Central memory CD8-positive, alpha-beta T cell (primary cell): ENCODE measurements around the gene FOSB.
A peak's percentile ranks its signal among the peaks of the same experiment; 100 is the strongest.

Experiments used
- ATAC-seq: fragments of 150-1000 bp; cut with Tn5 transposase; replicated peaks from 2 replicates; pipeline ENCODE4 v1.10.0; 2022; ENCODE audit warnings: mild to moderate bottlenecking, moderate FRiP score, moderate number of reproducible peaks; ENCODE audit not compliant: poor library complexity, severe bottlenecking; ENCODE audit errors: extremely low read depth
- DNase-seq, 2 donors: peaks; one replicate each; pipeline ENCODE4 v3.0.0; 2021; ENCODE audit warnings: low spot score in 2 of 2
- H3K27ac Mint-ChIP-seq: one replicate; pipeline ENCODE4 v1.8.0; 2022; ENCODE audit warnings: low read depth, mild to moderate bottlenecking, moderate library complexity, mixed read lengths
- H3K27me3 Mint-ChIP-seq: one replicate; pipeline ENCODE4 v1.8.0; 2022; ENCODE audit warnings: mixed read lengths
- H3K36me3 Mint-ChIP-seq: one replicate; pipeline ENCODE4 v1.8.0; 2022; ENCODE audit warnings: mild to moderate bottlenecking, moderate library complexity, mixed read lengths; ENCODE audit not compliant: insufficient read depth
- H3K4me1 Mint-ChIP-seq: one replicate; pipeline ENCODE4 v1.8.0; 2022; ENCODE audit warnings: mixed read lengths
- H3K4me3 Mint-ChIP-seq: one replicate; pipeline ENCODE4 v1.8.0; 2022; ENCODE audit warnings: mild to moderate bottlenecking, moderate library complexity, mixed read lengths
- H3K9me3 Mint-ChIP-seq: one replicate; pipeline ENCODE4 v1.8.0; 2022; ENCODE audit warnings: mixed read lengths

FOSB gene

GRCh38 chr19:45467456-45468158 is at the start of gene FOSB:
Gene FOSB (plus strand): TSS chr19:45467996. CDS start chr19:45468587, 591 bp downstream.
- Mint-ChIP-seq H3K4me3 (peak within 1 kb of the TSS; percentile 95), H3K4me1 (peaks cover 51% of the 10 kb centered on the region), H3K36me3 (peaks cover 56% of the 10 kb centered on the region), H3K9me3 (no peaks in the 10 kb centered on the region), H3K27me3 (no peaks in the 10 kb centered on the region), H3K27ac (peak within 1 kb of the TSS; percentile 99)
- DNase-seq = peak; percentile 96 to 97
- ATAC-seq = peak; percentile 17

DNA sequence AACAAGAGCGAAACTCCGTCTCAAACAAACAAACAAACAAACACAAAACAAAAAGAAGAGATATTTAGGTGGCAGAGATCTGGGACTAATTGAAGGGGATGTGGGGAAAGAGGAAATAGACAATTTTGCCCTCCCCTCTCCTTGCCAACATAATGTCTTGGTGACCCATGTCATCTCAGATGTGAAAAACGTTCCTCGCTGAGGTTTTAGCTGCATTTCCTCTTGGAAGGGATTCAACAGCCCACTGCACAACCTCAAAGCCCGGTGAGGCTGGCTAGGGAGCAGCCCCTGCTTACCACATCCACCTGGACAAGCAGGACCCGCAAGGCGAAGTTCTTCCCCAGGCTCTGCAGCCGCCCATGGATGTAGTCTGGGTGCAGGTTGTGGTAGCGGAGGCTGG is 49.0 kb upstream of the FOSB start:
- Mint-ChIP-seq H3K27ac (peak overlapping the region; percentile 1), H3K36me3 (peaks cover 36% of the 10 kb centered on the region), H3K9me3 (no peaks in the 10 kb centered on the region), H3K27me3 (no peaks in the 10 kb centered on the region), H3K4me3 (no peak overlapping the region), H3K4me1 (peaks cover 28% of the 10 kb centered on the region)
- DNase-seq = no peak
- no peak for ATAC-seq

DNA sequence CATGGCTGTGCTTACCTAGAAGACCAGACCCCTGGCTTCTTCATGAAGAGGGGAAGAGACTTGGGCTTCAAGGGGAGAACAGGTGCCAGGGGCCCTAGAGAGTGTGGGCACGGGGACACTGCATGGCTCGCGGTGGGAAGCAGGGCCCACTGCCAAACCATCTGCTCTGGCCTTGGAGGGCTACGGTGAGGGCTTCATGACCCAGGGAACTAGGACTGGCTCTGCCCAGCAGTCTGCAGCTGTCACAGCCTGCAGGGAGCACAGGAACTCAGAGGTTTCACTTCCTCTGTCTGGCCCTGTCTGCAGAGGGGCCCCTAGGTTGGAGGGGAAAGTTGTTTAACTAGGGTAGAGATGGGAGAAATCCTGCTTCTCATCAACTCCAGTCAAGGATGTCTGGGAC is 48.4 kb upstream of the FOSB start:
- no peak for DNase-seq
- H3K27ac Mint-ChIP-seq = peak overlapping the region; percentile 1
- no peak for ATAC-seq
- H3K9me3 Mint-ChIP-seq = no peaks in the 10 kb centered on the region
- H3K27me3 Mint-ChIP-seq = no peaks in the 10 kb centered on the region
- H3K4me3 Mint-ChIP-seq = no peak overlapping the region
- H3K36me3 Mint-ChIP-seq = peaks cover 32% of the 10 kb centered on the region
- H3K4me1 Mint-ChIP-seq = peaks cover 34% of the 10 kb centered on the region

DNA sequence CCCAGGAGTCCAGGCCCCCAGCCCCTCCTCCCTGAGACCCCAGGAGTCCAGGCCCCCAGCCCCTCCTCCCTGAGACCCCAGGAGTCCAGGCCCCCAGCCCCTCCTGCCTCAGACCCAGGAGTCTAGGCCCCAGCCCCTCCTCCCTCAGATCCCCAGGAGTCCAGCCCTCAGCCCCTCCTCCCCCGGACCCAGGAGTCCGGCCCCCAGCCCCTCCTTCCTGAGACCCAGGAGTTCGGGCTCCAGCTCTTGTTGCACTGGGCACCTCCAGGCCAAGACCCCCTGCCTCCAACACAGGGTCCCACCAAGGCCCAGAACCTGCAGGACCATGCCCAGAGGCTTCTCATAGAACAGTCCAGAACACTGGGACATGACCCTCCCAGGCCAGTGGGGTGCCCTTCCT is 47.9 kb upstream of the FOSB start:
- ATAC-seq = no peak
- Mint-ChIP-seq H3K4me1 (peaks cover 37% of the 10 kb centered on the region), H3K9me3 (no peaks in the 10 kb centered on the region), H3K4me3 (no peak overlapping the region), H3K36me3 (peaks cover 29% of the 10 kb centered on the region), H3K27me3 (no peaks in the 10 kb centered on the region), H3K27ac (no peak overlapping the region)
- DNase-seq = no peak

DNA sequence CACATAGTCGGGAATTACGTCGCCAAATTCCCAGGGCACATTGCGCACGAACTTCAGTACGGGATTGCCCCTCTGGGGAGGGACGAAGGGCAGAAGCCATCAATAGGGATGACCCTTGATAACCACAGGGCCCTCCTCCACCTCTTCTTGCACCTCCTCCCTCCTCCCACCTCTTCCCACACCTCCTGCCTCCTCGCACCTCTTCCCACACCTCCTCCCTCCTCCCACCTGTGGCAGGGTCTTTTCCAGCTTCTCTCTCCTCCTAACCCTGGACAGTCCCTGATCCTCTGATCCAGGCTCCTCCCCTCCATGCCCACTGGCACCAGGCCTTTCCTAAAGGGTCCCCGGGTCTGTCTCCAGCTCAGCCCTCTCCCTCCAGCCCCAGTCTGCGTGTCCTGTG is 47.4 kb upstream of the FOSB start:
- H3K9me3 Mint-ChIP-seq = no peaks in the 10 kb centered on the region
- H3K4me3 Mint-ChIP-seq = no peak overlapping the region
- peaks cover 37% of the 10 kb centered on the region for H3K4me1 Mint-ChIP-seq
- H3K27ac Mint-ChIP-seq = no peak overlapping the region
- no peaks in the 10 kb centered on the region for H3K27me3 Mint-ChIP-seq
- peaks cover 27% of the 10 kb centered on the region for H3K36me3 Mint-ChIP-seq
- ATAC-seq (no peak), DNase-seq (no peak)

GRCh38 chr19:45420871-45421270 is 46.9 kb upstream of the FOSB start:
- Mint-ChIP-seq H3K4me1 (peaks cover 37% of the 10 kb centered on the region), H3K27me3 (no peaks in the 10 kb centered on the region), H3K36me3 (peaks cover 25% of the 10 kb centered on the region), H3K9me3 (no peaks in the 10 kb centered on the region), H3K4me3 (peak overlapping the region; percentile 36), H3K27ac (peak overlapping the region; percentile 53)
- DNase-seq (no peak), ATAC-seq (no peak)

DNA sequence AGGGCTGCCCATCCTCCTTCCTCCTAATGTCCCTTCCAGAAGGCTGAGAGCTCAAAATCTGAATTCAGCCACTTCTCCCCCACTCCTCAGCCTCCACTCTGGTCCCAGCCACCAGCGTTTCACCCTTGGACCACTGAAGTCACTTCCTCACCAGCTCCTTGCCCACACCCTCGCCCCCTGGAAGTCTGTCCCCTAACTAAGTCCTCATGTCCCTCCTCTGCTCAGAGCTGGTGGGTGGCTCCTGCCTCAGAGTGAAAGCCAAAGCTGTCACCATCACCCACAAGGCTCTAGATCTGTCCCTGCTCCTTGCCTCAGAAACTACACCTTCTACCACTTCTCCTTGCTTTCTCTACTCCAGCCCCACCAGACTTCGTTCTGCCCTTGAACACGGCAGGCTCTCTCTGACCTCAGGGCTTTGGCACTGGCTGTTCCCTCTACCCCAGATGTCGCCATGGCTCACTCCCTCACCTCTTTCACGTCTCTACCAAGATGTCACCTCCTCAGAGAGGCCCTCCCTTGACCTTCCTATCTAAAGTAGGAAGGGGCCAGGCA is 45.8 kb upstream of the FOSB start:
- no peaks in the 10 kb centered on the region for H3K9me3 Mint-ChIP-seq
- H3K27ac Mint-ChIP-seq = peak overlapping the region; percentile 50
- H3K4me1 Mint-ChIP-seq = peaks cover 37% of the 10 kb centered on the region
- H3K4me3 Mint-ChIP-seq = no peak overlapping the region
- DNase-seq (no peak), ATAC-seq (no peak)
- peaks cover 21% of the 10 kb centered on the region for H3K36me3 Mint-ChIP-seq
- no peaks in the 10 kb centered on the region for H3K27me3 Mint-ChIP-seq

GRCh38 chr19:45423033-45423588 is 44.7 kb upstream of the FOSB start:
- peak; percentile 57 for ATAC-seq
- peak overlapping the region; percentile 97 for H3K4me3 Mint-ChIP-seq

DNA sequence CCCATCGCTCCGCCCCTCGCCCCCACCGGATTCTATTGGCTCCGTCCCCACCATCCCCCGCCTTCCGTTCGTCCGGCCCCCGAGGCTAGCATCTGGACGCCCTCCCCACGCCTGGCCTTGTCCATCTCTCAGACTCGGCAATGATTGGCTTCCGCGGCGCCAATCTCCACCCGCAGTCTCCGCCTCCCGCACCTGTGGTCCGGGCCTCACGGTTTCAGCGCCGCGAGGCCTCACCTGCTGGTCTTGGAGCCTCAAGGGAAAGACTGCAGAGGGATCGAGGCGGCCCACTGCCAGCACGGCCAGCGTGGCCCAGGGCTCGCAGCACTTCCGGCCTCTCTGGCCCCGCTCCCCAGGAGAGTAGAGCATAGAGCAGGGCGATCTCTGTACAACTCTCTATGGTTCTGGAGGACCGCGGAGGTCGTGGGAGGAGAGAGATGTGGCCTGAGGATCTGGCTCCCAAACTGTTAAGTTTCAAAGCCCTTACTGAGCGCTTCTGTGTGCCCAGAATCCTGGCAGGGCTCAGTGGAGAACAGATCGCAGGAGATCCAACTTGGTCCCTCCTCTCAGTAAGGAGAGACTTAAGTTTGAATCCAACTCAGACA is 44.1 kb upstream of the FOSB start, which contains the start of gene ERCC1:
Gene ERCC1 (minus strand): TSS at position 329 of the 602 bp plus-strand sequence. CDS start 543 bp downstream, outside the sequence.
- H3K27ac Mint-ChIP-seq = peak within 1 kb of the TSS; percentile 96
- ATAC-seq (peak; percentile 57), DNase-seq (peak; percentile 53 to 60)
- peaks cover 15% of the 10 kb centered on the region for H3K36me3 Mint-ChIP-seq
- H3K9me3 Mint-ChIP-seq = no peaks in the 10 kb centered on the region
- H3K4me1 Mint-ChIP-seq = peaks cover 47% of the 10 kb centered on the region
- peak within 1 kb of the TSS; percentile 97 for H3K4me3 Mint-ChIP-seq
- H3K27me3 Mint-ChIP-seq = no peaks in the 10 kb centered on the region

More at GRCh38 chr19:45423033-45423588, 44.7 kb upstream of the FOSB start:
- Mint-ChIP-seq H3K9me3 (no peaks in the 10 kb centered on the region), H3K27ac (peak overlapping the region; percentile 96), H3K36me3 (peaks cover 12% of the 10 kb centered on the region), H3K4me1 (peaks cover 42% of the 10 kb centered on the region), H3K27me3 (no peaks in the 10 kb centered on the region)
- DNase-seq = no peak

DNA sequence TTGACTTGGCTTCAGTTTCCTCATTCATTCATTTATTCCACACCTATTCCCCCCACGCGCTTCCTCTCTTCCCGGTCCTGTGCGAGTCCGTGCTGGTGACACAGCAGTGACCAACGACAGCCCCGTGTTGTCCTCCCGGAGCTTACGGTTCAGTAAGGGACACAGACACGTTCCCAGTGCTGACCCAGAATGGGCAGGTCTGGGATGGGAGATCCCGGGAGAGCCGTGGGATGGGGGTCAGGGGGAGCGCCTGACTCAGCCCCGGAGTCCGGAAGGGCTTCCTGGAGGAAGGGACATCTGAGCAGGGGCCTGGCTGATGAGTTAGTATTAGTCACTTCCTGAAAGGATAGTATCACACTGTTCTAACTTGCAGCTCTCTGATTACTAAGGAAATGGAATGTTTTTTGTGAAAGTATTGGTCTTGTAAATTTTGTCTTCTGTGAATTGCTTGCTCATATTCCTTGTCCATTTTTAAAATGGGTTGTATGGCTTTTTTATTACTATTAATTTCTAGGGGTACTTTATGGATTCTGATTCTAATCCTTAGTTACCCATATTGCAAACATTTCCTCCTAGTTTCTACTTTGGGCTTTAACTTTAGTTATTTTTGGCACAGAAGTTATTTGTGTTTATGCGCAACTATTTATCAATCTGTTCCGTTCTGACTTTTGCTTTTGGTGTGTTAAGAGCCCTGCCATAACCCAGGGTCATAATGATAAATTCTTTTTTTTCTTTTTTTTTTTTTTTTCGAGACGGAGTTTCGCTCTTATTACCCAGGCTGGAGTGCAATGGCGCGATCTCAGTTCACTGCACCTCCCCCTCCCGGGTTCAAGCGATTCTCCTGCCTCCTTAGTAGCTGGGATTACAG is 43.4 kb upstream of the FOSB start:
- Mint-ChIP-seq H3K27ac (peak overlapping the region; percentile 96), H3K27me3 (no peaks in the 10 kb centered on the region), H3K36me3 (peaks cover 8% of the 10 kb centered on the region), H3K9me3 (no peaks in the 10 kb centered on the region), H3K4me3 (peak overlapping the region; percentile 97), H3K4me1 (peaks cover 47% of the 10 kb centered on the region)
- peak; percentile 26 for ATAC-seq
- no peak for DNase-seq

GRCh38 chr19:45428384-45429231 is 39.2 kb upstream of the FOSB start:
- no peak for DNase-seq
- Mint-ChIP-seq H3K4me1 (peaks cover 21% of the 10 kb centered on the region), H3K27ac (no peak overlapping the region), H3K27me3 (no peaks in the 10 kb centered on the region), H3K36me3 (peaks cover 7% of the 10 kb centered on the region), H3K9me3 (no peaks in the 10 kb centered on the region), H3K4me3 (peak overlapping the region; percentile 80)
- no peak for ATAC-seq
